AG04449 (cell line): ENCODE measurements around the gene ANGEL2.

Source experiments
- CTCF ChIA-PET: fragments of 350-600 bp; formaldehyde crosslinking; extraction: SDS; loops from one replicate; lab custom pipeline; 2021; ENCODE audit warnings: antibody characterized with exemption; lab: Yijun Ruan, JAX
- POLR2A ChIA-PET: fragments of 400-600, 350-600 bp; formaldehyde crosslinking; extraction: SDS; loops from one replicate; lab custom pipeline; 2020; ENCODE audit warnings: antibody characterized with exemption, inconsistent platforms; lab: Yijun Ruan, JAX
- DNase-seq: peaks from one replicate; pipeline ENCODE4 v3.0.0-alpha.2; 2010; ENCODE audit warnings: low read depth, low spot score
- H3K4me3 ChIP-seq: 2 replicates; pipeline ENCODE4 v1.5.1; 2011; ENCODE audit warnings: low read depth, mild to moderate bottlenecking, control low read depth, low read length
- TF ChIP-seq, protein P1 (sequence below): IDR thresholded peaks from one replicate; pipeline ENCODE4 v1.5.1; 2011; ENCODE audit warnings: mild to moderate bottlenecking, moderate library complexity, low read length, control low read depth, inconsistent platforms; ENCODE audit not compliant: insufficient read depth; ENCODE audit errors: missing control alignments

The ANGEL2 gene

DNA sequence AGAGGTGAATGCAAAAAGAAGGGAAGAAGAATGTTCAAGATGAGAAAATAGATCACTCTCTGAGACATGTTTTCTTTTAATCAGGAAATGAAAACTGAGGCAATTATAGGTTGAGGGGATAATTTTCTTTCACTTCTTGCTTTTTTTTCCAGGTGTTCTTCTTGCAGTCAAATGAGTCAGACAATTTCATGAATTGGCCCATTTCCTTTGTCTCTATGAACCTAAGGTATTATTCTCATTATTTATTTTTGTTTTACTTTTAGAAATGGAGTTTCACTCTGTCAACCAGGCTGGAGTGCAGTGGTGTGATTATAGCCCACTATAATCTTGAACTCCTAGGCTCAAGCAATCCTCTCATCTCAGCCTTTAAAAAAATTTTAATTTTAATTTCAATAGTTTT, 68.8 kb downstream of the ANGEL2 start:
- H3K4me3 ChIP-seq, result no peak overlapping the region
- no peak for DNase-seq
- ChIA-PET POLR2A (no interaction called here), CTCF (no interaction called here)
- TF ChIP-seq, protein P1, sequence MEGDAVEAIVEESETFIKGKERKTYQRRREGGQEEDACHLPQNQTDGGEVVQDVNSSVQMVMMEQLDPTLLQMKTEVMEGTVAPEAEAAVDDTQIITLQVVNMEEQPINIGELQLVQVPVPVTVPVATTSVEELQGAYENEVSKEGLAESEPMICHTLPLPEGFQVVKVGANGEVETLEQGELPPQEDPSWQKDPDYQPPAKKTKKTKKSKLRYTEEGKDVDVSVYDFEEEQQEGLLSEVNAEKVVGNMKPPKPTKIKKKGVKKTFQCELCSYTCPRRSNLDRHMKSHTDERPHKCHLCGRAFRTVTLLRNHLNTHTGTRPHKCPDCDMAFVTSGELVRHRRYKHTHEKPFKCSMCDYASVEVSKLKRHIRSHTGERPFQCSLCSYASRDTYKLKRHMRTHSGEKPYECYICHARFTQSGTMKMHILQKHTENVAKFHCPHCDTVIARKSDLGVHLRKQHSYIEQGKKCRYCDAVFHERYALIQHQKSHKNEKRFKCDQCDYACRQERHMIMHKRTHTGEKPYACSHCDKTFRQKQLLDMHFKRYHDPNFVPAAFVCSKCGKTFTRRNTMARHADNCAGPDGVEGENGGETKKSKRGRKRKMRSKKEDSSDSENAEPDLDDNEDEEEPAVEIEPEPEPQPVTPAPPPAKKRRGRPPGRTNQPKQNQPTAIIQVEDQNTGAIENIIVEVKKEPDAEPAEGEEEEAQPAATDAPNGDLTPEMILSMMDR, result no peak

- H3K4me3 ChIP-seq, result no peak overlapping the region
- no peak for DNase-seq
- POLR2A ChIA-PET, result no interaction called here
- CTCF ChIA-PET, result no interaction called here
- TF ChIP-seq, protein P1, result no peak
Observed at GRCh38 chr1:212945463-212946160, 70.1 kb downstream of the ANGEL2 start.

DNA sequence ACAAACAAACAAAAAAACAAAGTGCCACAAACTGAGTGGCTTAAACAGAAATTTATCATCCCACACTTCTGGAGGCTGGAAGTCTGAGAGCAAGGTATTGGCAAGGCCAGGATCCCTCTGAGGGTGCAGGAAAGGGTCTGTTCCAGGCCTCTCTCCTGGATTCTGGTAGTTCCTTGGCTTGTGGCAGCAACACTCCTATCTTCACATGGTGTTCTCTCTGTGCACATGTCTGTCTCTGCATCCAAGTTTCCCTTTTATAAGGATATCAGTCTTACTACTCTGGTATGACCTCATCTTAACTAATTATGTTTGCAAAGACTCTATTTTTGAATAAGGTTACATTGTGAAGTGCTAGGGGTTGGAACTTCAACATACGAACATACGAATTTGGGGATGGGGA, 70.6 kb downstream of the ANGEL2 start:
- H3K4me3 ChIP-seq, result no peak overlapping the region
- POLR2A ChIA-PET, result no interaction called here
- TF ChIP-seq, protein P1, result no peak
- no peak for DNase-seq
- CTCF ChIA-PET, result no interaction called here

DNA sequence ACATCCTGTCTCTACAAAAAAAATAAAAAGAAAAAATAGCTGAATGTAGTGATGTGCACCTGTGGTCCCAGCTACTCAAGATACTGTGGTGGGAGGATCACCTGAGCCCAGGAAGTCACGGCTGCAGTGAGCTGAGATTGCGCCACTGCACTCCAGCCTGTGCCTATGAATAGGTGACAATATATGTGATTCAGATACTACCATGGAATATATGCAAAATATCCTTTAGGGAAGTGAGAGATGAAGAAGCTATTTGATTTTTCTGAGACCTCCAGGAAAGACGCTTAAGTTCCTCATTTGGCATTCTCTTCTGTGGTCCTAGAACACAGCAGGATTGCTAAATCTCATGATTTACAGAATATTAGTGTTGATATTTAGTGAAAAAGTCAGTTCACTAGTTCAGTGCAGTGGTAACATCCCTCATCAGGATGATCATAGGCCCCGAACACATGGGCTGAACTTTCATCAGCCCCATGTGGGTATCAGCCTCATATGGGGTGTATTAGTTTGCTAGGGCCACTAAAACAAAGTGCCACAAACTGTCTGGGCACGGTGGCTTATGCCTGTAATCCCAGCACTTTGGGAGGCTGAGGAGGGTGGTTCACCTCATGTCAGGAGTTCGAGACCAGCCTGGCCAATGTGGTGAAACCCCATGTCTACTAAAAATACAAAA, 71.3 kb downstream of the ANGEL2 start:
- ChIA-PET CTCF (no interaction called here), POLR2A (no interaction called here)
- H3K4me3 ChIP-seq, result no peak overlapping the region
- DNase-seq, result no peak
- TF ChIP-seq, protein P1, result no peak

DNA sequence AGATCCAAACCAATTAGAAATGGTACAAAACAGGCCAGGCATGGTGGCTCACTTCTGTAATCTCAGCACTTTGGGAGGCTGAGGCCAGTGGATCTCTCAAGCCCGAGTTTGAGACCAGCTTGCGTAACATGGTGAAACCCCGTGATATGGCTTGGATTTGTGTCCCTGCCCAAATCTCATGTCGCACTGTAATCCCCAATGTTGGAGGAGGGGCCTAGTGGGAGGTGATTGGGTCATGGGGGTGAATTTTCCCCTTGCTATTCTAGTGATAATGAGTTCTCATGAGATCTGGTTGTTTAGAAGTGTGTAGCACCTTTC, 72.3 kb downstream of the ANGEL2 start:
- no peak for DNase-seq
- CTCF ChIA-PET, result no interaction called here
- TF ChIP-seq, protein P1, result no peak
- H3K4me3 ChIP-seq, result no peak overlapping the region
- POLR2A ChIA-PET, result no interaction called here

- H3K4me3 ChIP-seq, result no peak overlapping the region
- CTCF ChIA-PET, result no interaction called here
- TF ChIP-seq, protein P1, result no peak
- DNase-seq, result no peak
- POLR2A ChIA-PET, result no interaction called here
Observed at GRCh38 chr1:212942679-212943392, 72.8 kb downstream of the ANGEL2 start.
